Measurements from ENCODE around the gene ZNF616. TPM values are rescaled to one million over a fixed set of nuclear protein-coding genes. Genes with fewer than 3 reads are reported as not detected.

The ZNF616 gene
- polyA plus RNA-seq (ENCODE audit: insufficient read length in 3 of 3): 10 to 100 TPM; 21.3 to 22.0 (median 21.8) TPM

DNA sequence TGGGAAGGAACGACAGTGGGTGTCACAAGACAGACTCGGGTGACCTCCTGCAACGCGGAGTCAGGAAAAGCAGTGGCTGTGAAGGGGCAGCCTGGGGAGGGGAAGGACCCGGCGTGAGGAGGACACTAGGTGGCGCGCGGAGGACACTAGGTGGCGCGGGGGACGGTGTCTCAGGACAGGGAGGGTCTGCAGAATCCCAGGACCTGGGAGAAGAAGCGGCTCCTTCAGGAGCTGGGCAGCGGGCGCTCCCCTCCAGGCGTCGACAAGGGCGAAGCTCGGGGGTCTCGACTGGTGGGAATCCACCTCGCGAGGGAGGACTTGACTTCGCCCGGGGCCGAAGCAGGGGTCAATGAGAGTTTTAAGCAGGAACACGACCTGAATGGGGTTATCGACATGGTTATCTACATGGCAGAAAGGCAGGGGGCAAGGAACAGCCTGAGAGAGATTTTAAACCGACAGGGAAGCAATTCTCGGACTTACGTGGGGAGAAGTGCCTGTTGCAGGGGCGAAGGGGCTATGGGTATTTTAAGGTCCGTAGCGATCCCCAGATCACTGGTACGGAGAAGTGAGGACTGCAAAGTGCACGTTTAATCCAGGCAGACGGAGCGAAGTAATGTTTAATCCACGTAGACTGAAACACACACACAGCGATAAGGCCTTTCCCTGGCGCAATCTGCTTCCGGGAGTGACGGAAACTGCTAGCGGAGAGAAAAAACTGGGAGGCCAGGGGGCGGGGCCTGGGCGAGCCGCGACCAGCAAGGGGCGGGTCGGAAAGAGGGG lies at the start of gene ZNF616:
ZNF616 (minus strand) TSS at position 687 of the 780 bp plus-strand sequence. CDS start 9,426 bp downstream, outside the sequence.
- DNase-seq (ENCODE audit: low read depth in 3 of 3, low spot score in 2 of 3): peak; percentile 83 to 89 (median 84)

DNA sequence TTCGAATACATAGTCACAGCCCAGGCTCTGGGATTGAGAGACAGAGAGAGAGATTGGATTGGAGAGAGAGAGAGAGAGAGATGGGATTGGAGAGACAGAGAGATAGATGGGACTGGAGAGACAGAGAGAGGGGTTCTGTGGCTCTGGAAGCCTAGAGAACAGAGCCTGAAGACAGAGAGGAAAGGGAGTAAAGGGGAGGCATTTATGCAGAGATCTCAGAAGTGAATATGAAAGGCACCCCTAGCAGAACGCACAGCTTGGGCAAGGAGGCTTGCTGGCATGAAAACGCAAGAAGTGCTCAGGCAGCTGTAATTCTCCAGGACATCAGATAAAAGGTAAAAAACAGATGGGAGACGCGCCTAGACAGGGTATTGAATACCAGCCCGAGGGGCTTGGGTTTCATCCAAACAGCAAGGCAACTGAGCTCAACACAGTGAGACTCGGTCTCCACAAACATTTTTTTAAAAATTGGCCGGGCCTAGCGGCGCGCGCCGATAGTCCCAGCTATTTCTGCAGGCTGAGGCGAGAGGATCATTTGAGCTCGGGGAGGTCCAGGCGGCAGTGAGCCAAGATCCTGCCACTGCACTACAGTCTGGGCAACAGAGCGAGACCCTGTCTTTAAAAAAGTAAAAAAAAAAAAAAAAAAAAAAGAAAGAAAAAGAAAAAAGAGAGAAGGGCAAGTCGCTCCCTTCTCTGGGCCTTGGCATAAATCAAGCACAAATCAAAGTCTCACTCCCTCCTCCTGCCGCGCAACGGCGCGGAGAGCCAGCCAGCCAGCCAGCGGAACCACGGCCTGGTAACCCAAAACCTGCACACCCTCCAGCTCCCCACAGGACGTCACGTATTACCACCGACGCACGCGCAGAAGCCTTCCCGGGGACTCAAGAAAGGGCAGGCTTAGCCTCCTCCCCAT lies 49.3 kb upstream of the ZNF616 start:
- DNase-seq (ENCODE audit: low read depth in 3 of 3, low spot score in 2 of 3): no peak

DNA sequence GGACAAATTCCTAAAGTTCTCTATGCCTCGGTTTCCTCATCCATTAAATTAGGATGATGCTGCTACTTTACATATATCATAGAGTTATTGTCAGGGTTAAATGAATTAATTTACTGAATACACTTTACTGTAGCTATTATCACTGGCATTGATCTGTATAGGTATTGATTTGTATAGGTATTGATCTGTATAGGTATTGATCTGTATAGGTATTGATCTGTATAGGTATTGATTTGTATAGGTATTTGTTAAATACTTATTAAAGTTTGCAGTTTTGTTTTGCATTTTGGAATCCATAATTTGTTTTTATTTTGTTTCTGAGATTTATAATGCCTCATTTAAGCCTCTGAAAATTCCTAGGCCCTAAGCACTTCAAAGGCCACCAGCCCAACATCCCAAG lies 47.7 kb upstream of the ZNF616 start:
- DNase-seq (ENCODE audit: low read depth in 3 of 3, low spot score in 2 of 3): no peak

DNA sequence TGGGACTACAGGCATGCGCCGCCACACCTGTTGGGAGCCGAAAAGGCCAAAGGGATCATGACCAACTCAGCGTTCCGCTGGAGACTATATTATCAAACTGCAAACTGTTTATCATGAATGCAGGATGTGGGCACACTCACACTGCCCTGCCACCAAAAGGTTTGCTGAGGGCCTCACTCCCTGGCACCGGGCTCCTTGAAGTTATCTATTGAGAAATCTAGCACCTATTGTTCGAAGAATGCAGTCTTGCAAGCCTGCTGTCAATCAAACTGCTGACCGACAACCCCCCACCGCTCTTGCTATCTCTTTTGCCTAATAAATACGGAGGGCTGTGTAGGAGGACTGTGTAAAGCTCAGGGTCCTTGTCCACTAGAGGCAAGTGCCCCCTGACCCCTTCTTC lies 36.8 kb upstream of the ZNF616 start:
- DNase-seq (ENCODE audit: low read depth in 3 of 3, low spot score in 2 of 3): no peak

DNA sequence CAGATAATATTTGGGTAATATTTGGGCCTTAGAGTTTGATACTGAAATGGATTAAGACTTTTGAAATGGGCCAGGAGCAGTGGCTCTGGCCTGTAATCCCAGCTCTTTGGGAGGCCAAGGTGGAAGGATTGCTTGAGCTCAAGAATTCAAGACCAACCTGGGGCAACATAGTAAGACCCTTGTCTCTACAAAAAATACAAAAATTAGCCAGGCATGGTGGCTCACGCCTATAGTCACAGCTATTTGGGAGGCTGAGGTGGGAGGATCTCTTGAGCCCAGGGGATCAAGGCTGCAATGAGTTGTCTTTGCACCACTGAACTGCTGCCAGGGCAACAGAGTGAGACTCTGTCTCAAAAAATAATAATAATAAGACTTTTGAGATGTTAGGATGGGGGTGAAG lies 32.6 kb upstream of the ZNF616 start:
- no peak for DNase-seq (ENCODE audit: low read depth in 3 of 3, low spot score in 2 of 3)

DNA sequence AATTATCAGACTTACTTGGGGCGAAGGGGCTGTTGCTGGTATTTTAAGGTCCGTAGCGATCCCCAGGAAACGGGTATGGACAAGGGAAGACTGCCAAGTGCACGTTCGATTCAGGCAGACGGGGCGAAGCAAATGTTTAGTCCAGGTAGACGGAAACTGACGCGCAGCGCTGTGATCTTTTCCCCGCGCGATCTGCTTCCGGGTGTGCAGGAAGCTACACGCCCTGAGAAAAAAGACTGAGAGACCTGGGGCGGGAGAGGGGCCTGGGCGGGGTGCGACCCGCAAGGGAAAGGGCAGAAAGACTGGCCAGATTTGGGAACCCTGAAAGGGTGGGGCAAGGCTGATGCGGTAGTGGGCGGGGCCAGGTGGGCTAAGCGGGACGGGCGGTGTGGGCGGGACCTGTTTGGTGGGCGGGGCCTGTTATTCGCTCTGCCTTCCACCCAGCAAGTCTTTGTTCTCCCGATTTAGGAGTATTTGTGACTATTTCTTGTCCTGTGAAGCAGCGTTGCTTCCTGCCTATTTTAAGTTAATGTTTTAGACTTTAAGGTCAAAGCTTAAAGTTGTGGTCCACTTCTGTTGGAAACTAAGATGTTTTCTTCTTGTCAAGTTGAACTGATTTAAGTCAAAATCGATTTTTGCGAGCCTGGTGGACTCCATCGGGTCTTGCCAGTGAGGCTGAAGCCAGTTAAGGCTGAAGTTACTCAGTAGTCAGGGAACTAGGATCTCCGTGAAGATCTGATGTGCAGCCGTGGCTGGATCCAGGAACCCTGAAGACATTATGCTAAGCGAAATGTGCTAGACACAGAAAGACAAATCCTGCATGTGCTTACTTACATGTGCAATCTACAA lies 31.8 kb upstream of the ZNF616 start, which contains the start of gene ZNF836:
ZNF836 (minus strand) TSS at position 301 of the 849 bp plus-strand sequence. CDS start 3,549 bp downstream, outside the sequence.
- DNase-seq (ENCODE audit: low read depth in 3 of 3, low spot score in 2 of 3): peak; percentile 74 to 83 (median 74)

DNA sequence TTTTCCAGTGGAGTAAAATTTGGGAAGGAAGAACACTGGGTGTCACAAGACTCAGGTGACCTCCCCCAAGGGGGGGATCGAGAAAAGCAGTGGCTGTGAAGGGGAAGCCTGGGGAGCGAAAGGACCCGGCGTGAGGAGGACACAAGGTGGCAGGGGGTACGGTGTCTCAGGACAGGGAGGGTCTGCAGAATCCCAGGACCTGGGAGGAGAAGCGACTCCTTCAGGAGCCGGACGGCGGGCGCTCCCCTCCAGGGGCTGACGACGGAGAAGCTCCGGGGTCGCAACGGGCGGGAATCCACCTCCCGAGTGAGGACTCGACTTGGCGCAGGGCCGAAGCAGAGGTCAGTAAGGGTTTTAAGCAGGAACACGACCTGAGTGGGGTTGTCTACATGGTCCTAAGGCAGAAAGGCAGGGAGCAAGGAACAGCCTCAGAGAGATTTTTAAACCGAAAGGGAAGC lies 31.2 kb upstream of the ZNF616 start:
- no peak for DNase-seq (ENCODE audit: low read depth in 3 of 3, low spot score in 2 of 3)

DNA sequence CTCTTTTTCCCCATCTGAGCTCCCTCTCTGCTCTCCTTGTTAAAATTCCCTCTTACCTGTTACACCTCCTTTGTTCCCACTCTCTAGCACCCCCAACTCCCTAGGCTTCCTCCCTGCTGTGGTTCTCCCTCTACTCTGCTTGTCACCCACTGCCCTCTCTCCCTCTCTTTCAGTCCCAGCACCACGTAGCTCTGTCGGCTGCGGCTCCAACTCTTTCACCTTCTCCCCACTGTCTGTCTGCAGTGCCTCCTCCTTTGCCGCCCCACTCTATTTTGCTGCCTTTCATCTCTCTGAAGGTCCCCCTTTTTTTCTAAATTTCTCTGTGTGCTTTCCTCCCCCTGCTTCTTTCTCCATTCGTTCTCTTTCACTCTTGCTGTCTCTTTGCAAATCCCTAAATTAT lies 30.6 kb upstream of the ZNF616 start:
- no peak for DNase-seq (ENCODE audit: low read depth in 3 of 3, low spot score in 2 of 3)

DNA sequence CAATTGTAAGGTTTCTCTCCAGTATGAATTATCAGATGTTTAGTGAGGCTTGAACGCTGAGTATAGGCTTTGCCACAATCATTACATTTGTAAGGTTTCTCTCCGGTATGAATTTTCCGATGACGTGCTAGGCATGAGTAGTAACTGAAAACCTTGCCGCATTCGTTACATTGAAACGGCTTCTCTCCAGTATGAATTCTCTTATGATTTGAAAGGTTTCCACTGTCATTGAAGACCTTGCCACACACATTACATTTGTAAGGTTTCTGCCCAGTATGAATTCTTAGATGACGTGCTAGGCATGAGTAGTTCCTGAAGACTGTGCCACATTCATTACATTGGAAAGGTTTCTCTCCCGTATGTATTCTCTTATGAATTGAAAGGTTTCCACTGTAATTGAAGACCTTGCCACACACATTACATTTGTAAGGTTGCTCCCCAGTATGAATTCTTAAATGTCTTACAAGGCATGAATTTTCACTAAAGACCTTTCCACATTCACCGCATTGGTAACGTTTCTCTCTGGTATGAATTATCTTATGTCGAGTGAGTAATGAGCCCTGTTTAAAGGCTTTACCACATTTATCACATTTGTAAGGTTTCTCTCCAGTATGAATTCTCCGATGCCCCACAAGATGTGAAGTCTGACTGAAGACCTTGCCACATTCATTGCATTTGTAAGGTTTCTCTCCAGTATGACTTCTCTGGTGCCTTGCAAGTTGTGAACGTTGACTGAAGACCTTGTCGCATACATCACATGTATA lies 16.0 kb upstream of the ZNF616 start:
- no peak for DNase-seq (ENCODE audit: low read depth in 3 of 3, low spot score in 2 of 3)

DNA sequence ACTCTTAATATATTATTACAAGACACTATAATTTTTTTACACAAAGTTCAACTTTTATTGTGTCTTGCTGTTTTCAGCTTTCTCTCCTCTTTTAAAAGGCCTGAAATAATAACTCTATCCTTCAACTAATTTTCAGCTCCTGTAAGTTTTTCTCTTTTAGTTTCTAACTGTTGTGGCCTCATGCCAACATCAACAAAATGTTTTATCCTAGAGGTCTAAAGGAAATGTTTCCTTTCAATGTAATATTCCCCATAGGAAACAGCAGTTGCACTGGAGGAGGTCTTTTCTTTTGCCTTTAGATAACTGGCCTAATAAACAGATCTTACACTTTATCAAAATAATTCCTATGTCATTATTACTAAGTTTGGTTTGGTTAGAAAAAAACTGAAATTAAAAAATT lies 8.5 kb upstream of the ZNF616 start:
- DNase-seq (ENCODE audit: low read depth in 3 of 3, low spot score in 2 of 3): no peak

DNA sequence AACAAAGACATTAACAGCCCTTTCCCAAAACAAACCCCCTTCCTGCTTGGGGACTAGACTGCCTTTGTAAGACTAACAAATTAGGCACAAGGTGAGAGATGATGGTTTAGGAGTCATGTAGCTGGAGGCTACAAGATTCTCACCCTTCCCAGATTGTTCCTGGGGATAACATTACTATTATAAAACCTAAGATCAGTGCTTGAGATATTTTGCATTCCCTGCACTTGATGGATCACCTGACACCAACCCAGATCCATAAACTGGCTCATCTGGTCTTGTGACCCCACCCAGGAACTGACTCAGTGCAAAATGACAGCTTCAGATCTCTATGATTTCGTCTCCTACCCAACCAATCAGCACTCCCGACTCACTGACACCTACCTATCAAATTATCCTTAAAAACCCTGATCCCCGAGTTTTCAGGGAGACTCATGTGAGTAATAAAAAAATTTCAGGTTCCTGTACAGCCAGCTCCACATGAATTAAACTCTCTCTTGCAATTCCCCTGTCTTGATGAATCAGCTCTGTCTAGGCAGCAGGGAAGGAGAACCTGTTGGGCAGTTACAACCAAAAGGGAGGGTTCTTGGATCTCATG lies 2.4 kb upstream of the ZNF616 start:
- DNase-seq (ENCODE audit: low read depth in 3 of 3, low spot score in 2 of 3): no peak

DNA sequence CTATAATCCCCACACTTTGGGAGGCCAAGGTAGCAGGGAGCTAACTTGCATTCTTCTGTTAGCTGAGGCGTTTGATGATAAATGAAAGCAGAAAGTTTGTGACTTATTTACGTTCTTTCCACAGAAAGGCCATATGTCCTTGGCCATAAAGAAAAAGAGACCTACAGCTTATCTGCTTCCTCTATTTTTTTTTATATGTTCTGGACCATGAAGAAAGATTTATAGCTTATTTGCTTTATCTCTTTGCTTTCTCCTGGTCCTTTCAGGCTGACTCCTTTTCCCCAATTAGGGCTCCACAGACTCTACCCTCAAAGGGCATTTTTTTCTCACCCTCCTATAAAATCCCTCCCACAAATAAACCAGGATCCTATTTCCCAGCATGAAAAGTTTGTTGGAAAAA lies 1.5 kb upstream of the ZNF616 start:
- DNase-seq (ENCODE audit: low read depth in 3 of 3, low spot score in 2 of 3): peak in 1 of 3 donors; percentile 4

DNA sequence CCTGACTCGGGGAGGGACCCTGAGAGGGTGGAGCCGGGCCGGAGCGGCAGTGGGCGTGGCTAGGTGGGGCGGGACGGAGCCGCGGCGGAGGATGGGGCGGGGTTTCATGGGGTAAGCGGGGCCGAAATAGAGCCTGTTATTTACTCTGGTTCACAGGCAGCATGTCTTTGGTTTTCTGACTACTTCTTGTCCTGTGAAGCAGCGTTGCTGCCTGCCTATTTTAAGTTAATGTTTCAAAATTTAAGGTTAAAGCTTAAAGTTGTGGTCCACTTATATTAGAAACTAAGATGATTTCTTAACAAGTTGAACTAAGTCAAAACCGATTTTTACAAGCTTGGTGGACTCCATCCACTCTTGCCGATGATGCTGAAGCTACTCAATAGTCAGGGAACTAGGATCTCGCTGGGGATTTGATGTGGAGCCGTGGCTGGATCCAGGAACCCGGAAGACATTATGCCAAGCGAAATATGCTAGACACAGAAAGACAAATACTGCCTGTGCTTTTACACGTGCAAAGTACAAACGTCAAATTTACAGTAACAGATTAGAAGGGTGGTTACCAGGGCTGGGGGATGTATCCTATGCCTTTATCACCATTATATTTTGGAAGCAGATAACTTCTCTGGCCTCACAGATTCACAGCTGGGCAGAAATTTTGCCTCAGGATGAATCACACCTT lies 433 bp upstream of the ZNF616 start:
- DNase-seq (ENCODE audit: low read depth in 3 of 3, low spot score in 2 of 3): no peak

DNA sequence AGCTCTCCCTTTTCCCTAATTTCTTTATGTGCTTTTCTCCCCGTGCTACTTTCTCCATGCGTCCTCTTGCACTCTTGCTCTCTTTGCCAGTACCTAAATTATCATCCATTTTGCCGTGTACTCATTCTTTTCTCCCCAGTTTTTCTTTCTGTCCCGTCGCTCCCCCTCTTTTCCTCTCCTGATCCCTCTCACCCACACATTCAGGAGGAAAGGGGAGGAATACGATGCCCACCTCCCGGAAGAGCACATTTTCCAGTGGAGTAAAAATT lies 821 bp downstream of the ZNF616 start:
- peak in 2 of 3 donors; percentile 19 to 57 for DNase-seq (ENCODE audit: low read depth in 3 of 3, low spot score in 2 of 3)

DNA sequence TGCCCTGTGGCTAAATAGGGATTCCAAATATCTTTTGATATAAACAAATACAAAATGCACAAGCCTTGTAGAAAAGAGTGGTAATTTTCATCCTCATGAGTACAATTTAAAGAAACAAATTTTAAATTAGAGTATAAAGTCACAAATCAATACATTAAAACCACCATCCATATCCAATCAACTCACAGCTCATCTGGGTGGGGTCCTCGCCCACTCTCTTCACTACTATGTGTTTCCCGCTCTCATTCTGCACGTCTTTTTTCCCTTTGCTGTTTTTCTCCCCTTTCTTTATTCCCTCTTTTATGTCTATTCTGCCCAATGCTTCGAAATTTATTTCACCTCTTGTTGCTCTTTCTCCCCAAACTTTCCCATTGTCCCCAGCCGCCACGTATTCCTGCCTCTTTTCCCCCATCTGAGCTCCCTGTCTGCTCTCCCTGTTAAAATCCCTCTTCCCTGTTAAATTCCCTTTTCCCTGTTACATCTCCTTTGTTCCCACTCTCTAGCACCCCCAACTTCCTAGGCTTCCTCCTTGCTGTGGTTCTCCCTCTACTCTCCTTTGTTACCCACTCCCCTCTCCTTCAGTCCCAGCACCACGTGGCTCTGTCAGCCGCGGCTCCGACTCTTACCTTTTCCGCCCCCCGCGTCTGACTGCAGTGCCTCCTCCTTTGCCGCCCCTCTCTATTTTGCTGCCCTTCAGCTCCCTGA lies 1.3 kb downstream of the ZNF616 start:
- peak in 2 of 3 donors; percentile 20 to 49 for DNase-seq (ENCODE audit: low read depth in 3 of 3, low spot score in 2 of 3)

DNA sequence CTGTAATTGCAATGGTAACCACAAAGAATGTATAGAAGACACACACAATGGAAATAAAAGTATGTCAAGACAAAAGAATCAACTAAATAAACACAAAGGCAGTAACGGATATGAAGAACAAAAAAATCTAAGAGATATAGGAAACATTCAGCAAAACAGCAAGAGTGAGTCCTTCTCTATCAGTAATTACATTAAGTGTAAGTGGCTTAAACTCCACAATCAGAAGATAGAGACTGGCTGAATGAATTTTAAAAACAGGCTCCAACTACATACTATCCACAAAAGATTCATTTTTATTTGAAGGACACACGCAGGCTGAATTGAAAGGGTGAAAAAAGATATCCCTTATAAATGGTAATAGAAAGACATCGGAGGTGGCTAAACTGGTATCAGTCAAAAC lies 19.5 kb downstream of the ZNF616 start:
- DNase-seq (ENCODE audit: low read depth in 3 of 3, low spot score in 2 of 3): no peak

DNA sequence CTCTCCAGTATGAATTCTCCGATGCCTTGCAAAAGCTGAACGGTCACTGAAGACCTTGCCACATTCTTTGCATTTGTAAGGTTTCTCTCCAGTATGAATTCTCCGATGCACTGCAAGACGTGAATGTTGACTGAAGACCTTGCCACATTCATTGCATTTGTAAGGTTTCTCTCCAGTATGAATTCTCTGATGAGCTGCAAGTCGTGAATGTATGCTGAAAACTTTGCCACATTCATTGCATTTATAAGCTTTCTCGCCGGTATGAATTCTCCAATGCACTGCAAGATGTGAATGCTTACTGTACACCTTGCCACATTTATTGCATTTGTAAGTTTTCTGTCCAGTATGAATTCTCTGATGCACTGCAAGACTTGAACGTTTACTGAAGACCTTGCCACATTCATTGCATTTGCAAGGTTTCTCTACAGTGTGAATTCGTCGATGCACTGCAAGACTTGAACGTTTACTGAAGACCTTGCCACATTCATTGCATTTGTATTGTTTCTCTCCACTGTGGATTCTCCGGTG lies 24.1 kb downstream of the ZNF616 start:
- DNase-seq (ENCODE audit: low read depth in 3 of 3, low spot score in 2 of 3): no peak

DNA sequence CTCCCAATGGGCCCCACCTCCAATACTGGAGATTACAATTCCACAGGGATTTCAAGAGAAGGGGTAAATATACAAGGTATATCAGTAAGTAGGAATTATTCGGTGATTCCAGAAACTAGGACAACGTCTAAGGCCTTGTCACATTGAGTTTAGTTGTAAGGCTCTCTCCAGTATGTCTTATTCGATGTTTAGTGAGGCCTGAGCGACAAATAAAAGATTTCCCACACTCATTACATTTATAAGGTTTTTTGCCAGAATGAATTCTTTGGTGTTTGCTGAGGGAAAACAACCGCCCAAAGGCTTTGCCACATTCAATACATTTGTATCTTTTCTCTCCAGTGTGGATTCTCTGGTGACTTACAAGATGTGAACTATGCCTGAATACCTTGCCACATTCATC lies 25.0 kb downstream of the ZNF616 start:
- DNase-seq (ENCODE audit: low read depth in 3 of 3, low spot score in 2 of 3): no peak

Measured in right renal cortex interstitium (tissue), 3 donors.